Right lobe of liver (tissue), 6 donors: ENCODE measurements around the gene RABGEF1. TPM values are rescaled to one million over a fixed set of nuclear protein-coding genes. Genes with fewer than 3 reads are reported as not detected.
"Not testable (repeated sequence)": the region's sequence is repeated elsewhere in the genome, so short reads cannot be mapped to it uniquely, and the experiment has no call there.

Source experiments
- ATAC-seq, 4 donors: fragments of 200-7000 bp; cut with Tn5 transposase; one replicate each; pipeline ENCODE4 v1.9.1; 2020; ENCODE audit warnings: mild to moderate bottlenecking in 4 of 4, moderate library complexity in 4 of 4
- DNase-seq, 3 donors: peaks; one replicate each; pipeline ENCODE4 v3.0.0-alpha.2; 2020
- H3K27ac ChIP-seq, 3 donors: fragments of 200-600 bp; one replicate each; pipeline ENCODE4 v1.8.0; 2022
- H3K27me3 ChIP-seq, 2 donors: fragments of 200-600 bp; one replicate each; pipeline ENCODE4 v1.8.0; 2022
- H3K36me3 ChIP-seq, 4 donors: fragments of 200-600 bp; sonication (generic) in 1 of 4; one replicate each; pipeline versions ENCODE4 v1.5.1 to v1.8.0; 2017 to 2022; ENCODE audit warnings: control low read depth in 1 of 4
- H3K4me1 ChIP-seq, 4 donors: fragments of 200-600 bp; sonication (generic) in 1 of 4; one replicate each; pipeline versions ENCODE4 v1.5.1 to v1.8.0; 2017 to 2022; ENCODE audit warnings: control low read depth in 1 of 4
- H3K4me3 ChIP-seq, 3 donors: fragments of 200-600 bp; one replicate each; pipeline ENCODE4 v1.8.0; 2022
- H3K9me3 ChIP-seq, 4 donors: fragments of 200-600 bp; sonication (generic) in 1 of 4; one replicate each; pipeline versions ENCODE4 v1.5.1 to v1.8.0; 2017 to 2022; ENCODE audit warnings: control low read depth in 1 of 4
- CTCF ChIP-seq, 4 donors: fragments of 200-600 bp in 3 of 4; fragments of 450-650 bp in 1 of 4; IDR thresholded peaks; one replicate each; pipeline versions ENCODE4 v1.5.1 to v1.8.0; 2016 to 2022; ENCODE audit warnings: antibody characterized with exemption in 4 of 4, mild to moderate bottlenecking in 2 of 4
- POLR2A ChIP-seq: fragments of 450-650 bp; IDR thresholded peaks from one replicate; pipeline ENCODE4 v1.6.1; 2017; ENCODE audit warnings: antibody characterized with exemption, mild to moderate bottlenecking
- WGBS: methylation state at CpG from one replicate; pipeline ENCODE4 v1.1.6; 2018; ENCODE audit warnings: low coverage, low lambda C conversion rate; ENCODE audit not compliant: insufficient coverage; ENCODE audit errors: missing lambda C conversion rate; 5-methylcytosine and 5-hydroxymethylcytosine counted together
- intact Hi-C, 2 donors: fragments of 100-400 bp; cut with DNase I; formaldehyde crosslinking; loops; one replicate each; pipeline versions ENCODE4 v1.11.2 to v1.14.1; 2022
- long read RNA-seq: library from polyadenylated mRNA; unstranded; transcript quantifications from one replicate; pipeline ENCODE4 v2.0.0, GENCODE V29; 2019
- total RNA-seq, 6 experiments: library from RNA; depleted of rRNA in 2 of 6; stranded (reverse); fragments of >200 nt in 2 of 6; fragmentation: NEBNext Ultra II Directional in 3 of 6; extraction: Animal tissue kit (Norgen Biotek cat#: 25700) in 3 of 6; gene quantifications; one replicate each; pipeline versions ENCODE4 v1.1.0 to v1.2.4, GENCODE V29; 2016 to 2023
- donor health status: DM: no; HTN: yes; CAD: no.
- donor health status: DM: no; HTN: no; CAD: no.
- donor health status: DM: no; HTN: no; CAD: no.
- donor health status: DM: no; HTN: yes; CAD: no.
- donor health status: DM: no; HTN: yes; CAD: no.

RABGEF1 gene
- 10 to 100 TPM in 3 of 6 experiments, 1 to 10 TPM in 3; 7.3 to 13.8 (median 10.2) TPM for total RNA-seq
- long read RNA-seq, result 0 reads

GRCh38 chr7:66740302-66740979 is at the start of gene RABGEF1:
RABGEF1 (plus strand) TSS chr7:66740733; CDS start chr7:66771900, 31,167 bp downstream.
- Histone ChIP-seq H3K27me3 (no peaks in the 10 kb centered on the region), H3K4me1 (peaks cover 0 to 18% (median 0%) of the 10 kb centered on the region in 4 donors), H3K36me3 (no peaks in the 10 kb centered on the region), H3K4me3 (peak within 1 kb of the TSS; percentile 66 to 97 (median 88)), H3K27ac (peak within 1 kb of the TSS; percentile 87 to 95 (median 92)), H3K9me3 (peaks cover 0 to 5% (median 0%) of the 10 kb centered on the region in 4 donors)
- TF ChIP-seq POLR2A, result peak; percentile 95
- TF ChIP-seq CTCF (IDR thresholded peaks at IDR 0.05), result no peak
- ATAC-seq, result peak; percentile 94 to 98 (median 96)
- under 1% methylated on average over 43 of the region's 85 CpGs for WGBS
- peak; percentile 99 for DNase-seq
- intact Hi-C loops, result no loop called here

- WGBS, result 33% methylated on average over 2 of the region's 4 CpGs
- Histone ChIP-seq H3K27me3 (no peaks in the 10 kb centered on the region), H3K36me3 (no peaks in the 10 kb centered on the region), H3K4me3 (no peak overlapping the region), H3K4me1 (no peaks in the 10 kb centered on the region), H3K9me3 (no peaks in the 10 kb centered on the region), H3K27ac (no peak overlapping the region)
- intact Hi-C loops, result no loop called here
- ATAC-seq (peak in 1 of 4 donors; percentile 11), DNase-seq (no peak)
- TF ChIP-seq CTCF (IDR thresholded peaks at IDR 0.05) (no peak), POLR2A (no peak)
These were observed 47.2 kb upstream of the RABGEF1 start for GRCh38 chr7:66693331-66693730.

- no peaks in the 10 kb centered on the region for H3K4me1 ChIP-seq
- ATAC-seq (no peak), DNase-seq (no peak)
- TF ChIP-seq CTCF (IDR thresholded peaks at IDR 0.05) (no peak), POLR2A (no peak)
- no peak overlapping the region for H3K4me3 ChIP-seq
- intact Hi-C loops, result no loop called here
- H3K27me3 ChIP-seq, result no peaks in the 10 kb centered on the region
- H3K27ac ChIP-seq, result no peak overlapping the region
- no peaks in the 10 kb centered on the region for H3K36me3 ChIP-seq
- WGBS, result 98% methylated on average over 11 of the region's 11 CpGs
- H3K9me3 ChIP-seq, result no peaks in the 10 kb centered on the region
These were observed 46.2 kb upstream of the RABGEF1 start for GRCh38 chr7:66694286-66694685.

GRCh38 chr7:66695417-66695816 is 45.1 kb upstream of the RABGEF1 start:
- H3K36me3 ChIP-seq, H3K4me3 ChIP-seq, intact Hi-C loops, ATAC-seq, H3K27ac ChIP-seq, H3K9me3 ChIP-seq, H3K4me1 ChIP-seq, DNase-seq, H3K27me3 ChIP-seq: not testable (repeated sequence)
- WGBS, result 67% methylated on average over 3 of the region's 7 CpGs

GRCh38 chr7:66696134-66696533 is 44.4 kb upstream of the RABGEF1 start:
- DNase-seq, ATAC-seq, H3K27me3 ChIP-seq, H3K9me3 ChIP-seq, H3K4me3 ChIP-seq, intact Hi-C loops, H3K27ac ChIP-seq, H3K4me1 ChIP-seq, H3K36me3 ChIP-seq: not testable (repeated sequence)
- WGBS, result 100% methylated on average over 1 of the region's 5 CpGs
